GM23338 (cell line): ENCODE measurements around the gene IL36A. TPM values are rescaled to one million over a fixed set of nuclear protein-coding genes. Genes with fewer than 3 reads are reported as not detected.

Experiments
- ATAC-seq: fragments of 200-7000 bp; cut with Tn5 transposase; 3 replicates; pipeline ENCODE4 v1.9.1; 2020
- DNase-seq: peaks from one replicate; pipeline ENCODE4 v3.0.0-alpha.2; 2015; ENCODE audit warnings: low spot score
- H2AFZ ChIP-seq: fragments of 200-600 bp; sonication (generic); 2 replicates; pipeline ENCODE4 v1.8.0; 2016; ENCODE audit warnings: antibody characterized with exemption, mild to moderate bottlenecking, moderate library complexity
- H3F3A ChIP-seq: fragments of 200-600 bp; sonication (generic); replicated peaks from 2 replicates; pipeline ENCODE4 v1.8.0; 2017; ENCODE audit warnings: antibody characterized with exemption, mixed run types, low read depth
- H3K27ac ChIP-seq: fragments of 200-600 bp; sonication (generic); 2 replicates; pipeline ENCODE4 v1.6.1; 2016; ENCODE audit warnings: low read depth
- H3K27me3 ChIP-seq: fragments of 200-600 bp; sonication (generic); 2 replicates; pipeline ENCODE4 v1.8.0; 2016; ENCODE audit warnings: mild to moderate bottlenecking, mixed run types, moderate library complexity; ENCODE audit not compliant: insufficient read depth
- H3K36me3 ChIP-seq: fragments of 200-600 bp; sonication (generic); 2 replicates; pipeline ENCODE4 v1.8.0; 2016; ENCODE audit warnings: mild to moderate bottlenecking; ENCODE audit not compliant: insufficient read depth
- H3K4me1 ChIP-seq: fragments of 200-600 bp; sonication (generic); 2 replicates; pipeline ENCODE4 v1.8.0; 2016; ENCODE audit warnings: mild to moderate bottlenecking, moderate library complexity; ENCODE audit not compliant: insufficient read depth
- H3K4me2 ChIP-seq: fragments of 200-600 bp; sonication (generic); 2 replicates; pipeline ENCODE4 v1.7.1; 2017; ENCODE audit warnings: mixed run types
- H3K4me3 ChIP-seq: fragments of 200-600 bp; sonication (generic); 2 replicates; pipeline ENCODE4 v1.6.1; 2016; ENCODE audit warnings: mixed run types
- H3K79me2 ChIP-seq: fragments of 200-600 bp; sonication (generic); replicated peaks from 2 replicates; pipeline ENCODE4 v1.8.0; 2017; ENCODE audit warnings: mild to moderate bottlenecking; ENCODE audit not compliant: insufficient read depth
- H3K9me2 ChIP-seq: fragments of 200-600 bp; sonication (generic); 2 replicates; pipeline ENCODE4 v1.8.0; 2017; ENCODE audit not compliant: insufficient read depth
- H4K20me1 ChIP-seq: fragments of 200-600 bp; sonication (generic); replicated peaks from 2 replicates; pipeline ENCODE4 v1.8.0; 2017; ENCODE audit warnings: mild to moderate bottlenecking; ENCODE audit not compliant: insufficient read depth
- H3K27ac Mint-ChIP-seq: 2 replicates; pipeline ENCODE4 v1.8.0; 2020; ENCODE audit warnings: inconsistent platforms, mild to moderate bottlenecking, moderate library complexity, mixed read lengths
- H3K27me3 Mint-ChIP-seq: 3 replicates; pipeline ENCODE4 v1.8.0; 2022; ENCODE audit warnings: low read depth, mild to moderate bottlenecking, moderate library complexity, mixed read lengths, inconsistent platforms; ENCODE audit not compliant: insufficient read depth, poor library complexity
- H3K36me3 Mint-ChIP-seq: 3 replicates; pipeline ENCODE4 v1.8.0; 2021; ENCODE audit warnings: low read depth, mild to moderate bottlenecking, inconsistent platforms, moderate library complexity, mixed read lengths
- H3K4me1 Mint-ChIP-seq: 3 replicates; pipeline ENCODE4 v1.8.0; 2020; ENCODE audit warnings: mild to moderate bottlenecking, inconsistent platforms, mixed read lengths
- H3K4me3 Mint-ChIP-seq: 3 replicates; pipeline ENCODE4 v1.8.0; 2021; ENCODE audit warnings: moderate library complexity, mild to moderate bottlenecking, inconsistent platforms, mixed read lengths
- H3K9me3 Mint-ChIP-seq: 3 replicates; pipeline ENCODE4 v1.8.0; 2020; ENCODE audit warnings: moderate library complexity, mild to moderate bottlenecking, inconsistent platforms, mixed read lengths
- CREB1 ChIP-seq: fragments of 250-450 bp; sonication (Bioruptor Pico); IDR thresholded peaks from 2 replicates; pipeline ENCODE4 v1.5.0; 2020; ENCODE audit warnings: low read depth, mild to moderate bottlenecking, moderate library complexity
- EZH2 ChIP-seq: fragments of 200-600 bp; sonication (generic); IDR thresholded peaks from one replicate; pipeline ENCODE4 v1.8.0; 2017; ENCODE audit warnings: antibody characterized with exemption, mild to moderate bottlenecking, low read depth; ENCODE audit not compliant: unreplicated experiment
- NANOG ChIP-seq: IDR thresholded peaks from 2 replicates; pipeline ENCODE4 v1.6.1; 2016; ENCODE audit warnings: antibody characterized with exemption, borderline replicate concordance
- POLR2AphosphoS5 ChIP-seq: IDR thresholded peaks from 2 replicates; pipeline ENCODE4 v1.6.1; 2016; ENCODE audit warnings: antibody characterized with exemption, low read depth
- REST ChIP-seq: IDR thresholded peaks from one replicate; pipeline ENCODE4 v1.6.1; 2018; ENCODE audit warnings: antibody characterized with exemption; ENCODE audit not compliant: unreplicated experiment
- STAT1 ChIP-seq: IDR thresholded peaks from one replicate; pipeline ENCODE4 v1.6.1; 2016; ENCODE audit warnings: antibody characterized with exemption; ENCODE audit not compliant: unreplicated experiment
- ZNF114 ChIP-seq: fragments of 250-450 bp; sonication (Bioruptor Pico); IDR thresholded peaks from 2 replicates; pipeline ENCODE4 v1.5.0; 2020; ENCODE audit warnings: mild to moderate bottlenecking, moderate library complexity
- ZNF331 ChIP-seq: fragments of 250-450 bp; sonication (Bioruptor Pico); IDR thresholded peaks from 2 replicates; pipeline ENCODE4 v1.5.0; 2020; ENCODE audit warnings: low read depth, mild to moderate bottlenecking, moderate library complexity
- polyA plus RNA-seq: library from polyadenylated mRNA; unstranded; fragments of >200 nt; fragmentation: Nextera tagmentation; extraction: Ambion mirVana; gene quantifications from 2 replicates; pipeline ENCODE4 v1.2.1, GENCODE V29; 2016
- total RNA-seq: library from RNA; depleted of rRNA; stranded (reverse); fragments of >200 nt; shearing (Covaris generic); gene quantifications from 2 replicates; pipeline ENCODE4 v1.2.3, GENCODE V29; 2014
- TF ChIP-seq, protein P1 (sequence below), 2 experiments: fragments of 200-600 bp in 1 of 2; sonication (generic) in 1 of 2; conservative IDR thresholded peaks; 2 replicates each; pipeline versions ENCODE4 v1.5.1 to v1.6.1; 2016 to 2017; ENCODE audit warnings: antibody characterized with exemption in 2 of 2, low read depth in 2 of 2, mild to moderate bottlenecking in 2 of 2, moderate library complexity in 1 of 2

IL36A gene
- total and polyA plus RNA-seq, 2 experiments from 2014 or later: not detected

DNA sequence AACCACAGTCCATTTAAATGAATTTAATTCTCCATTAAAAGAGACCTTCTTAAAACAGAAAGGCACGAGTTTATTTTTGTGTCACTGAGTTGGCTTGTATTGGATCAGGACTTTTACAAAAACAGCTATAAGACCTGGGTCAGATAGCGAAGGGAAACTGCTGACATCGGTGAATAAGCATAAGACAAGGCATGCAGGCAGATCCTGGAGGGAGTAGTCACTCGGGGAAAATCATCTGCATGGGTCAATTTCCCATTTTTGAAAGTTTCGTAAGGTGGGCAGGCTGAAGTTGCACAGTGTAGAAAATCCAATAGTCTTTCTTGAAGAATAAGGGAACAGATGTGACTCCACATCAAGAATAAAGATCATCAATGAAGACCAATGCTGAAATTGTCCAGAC is 34.5 kb downstream of the IL36A start:
- no peak for DNase-seq

More for the DNA sequence above, 34.5 kb downstream of the IL36A start:
- Mint-ChIP-seq H3K27ac (no peak overlapping the region), H3K4me3 (no peak overlapping the region), H3K36me3 (no peaks in the 10 kb centered on the region; the same call in 2 of the 3 replicates), H3K27me3 (no peaks in the 10 kb centered on the region), H3K4me1 (no peaks in the 10 kb centered on the region), H3K9me3 (no peaks in the 10 kb centered on the region; the same call in 2 of the 3 replicates)
- Histone ChIP-seq H3K9me2 (no peaks in the 10 kb centered on the region), H3K27me3 (no peaks in the 10 kb centered on the region), H3K4me1 (no peaks in the 10 kb centered on the region), H2AFZ (no peak overlapping the region), H4K20me1 (no peaks in the 10 kb centered on the region), H3K27ac (no peak overlapping the region), H3K4me3 (no peak overlapping the region), H3F3A (no peaks in the 10 kb centered on the region), H3K4me2 (no peak overlapping the region), H3K36me3 (no peaks in the 10 kb centered on the region), H3K79me2 (no peaks in the 10 kb centered on the region)
- no peak for ATAC-seq
- TF ChIP-seq NANOG: no peak
- TF ChIP-seq, protein P1, sequence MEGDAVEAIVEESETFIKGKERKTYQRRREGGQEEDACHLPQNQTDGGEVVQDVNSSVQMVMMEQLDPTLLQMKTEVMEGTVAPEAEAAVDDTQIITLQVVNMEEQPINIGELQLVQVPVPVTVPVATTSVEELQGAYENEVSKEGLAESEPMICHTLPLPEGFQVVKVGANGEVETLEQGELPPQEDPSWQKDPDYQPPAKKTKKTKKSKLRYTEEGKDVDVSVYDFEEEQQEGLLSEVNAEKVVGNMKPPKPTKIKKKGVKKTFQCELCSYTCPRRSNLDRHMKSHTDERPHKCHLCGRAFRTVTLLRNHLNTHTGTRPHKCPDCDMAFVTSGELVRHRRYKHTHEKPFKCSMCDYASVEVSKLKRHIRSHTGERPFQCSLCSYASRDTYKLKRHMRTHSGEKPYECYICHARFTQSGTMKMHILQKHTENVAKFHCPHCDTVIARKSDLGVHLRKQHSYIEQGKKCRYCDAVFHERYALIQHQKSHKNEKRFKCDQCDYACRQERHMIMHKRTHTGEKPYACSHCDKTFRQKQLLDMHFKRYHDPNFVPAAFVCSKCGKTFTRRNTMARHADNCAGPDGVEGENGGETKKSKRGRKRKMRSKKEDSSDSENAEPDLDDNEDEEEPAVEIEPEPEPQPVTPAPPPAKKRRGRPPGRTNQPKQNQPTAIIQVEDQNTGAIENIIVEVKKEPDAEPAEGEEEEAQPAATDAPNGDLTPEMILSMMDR (conservative IDR thresholded peaks at IDR 0.05; ENCODE audit: low read depth in 2 of 2): no peak
- TF ChIP-seq POLR2AphosphoS5: no peak
- no peak for TF ChIP-seq ZNF331 (CRISPR knock-in tag)
- TF ChIP-seq STAT1: no peak
- TF ChIP-seq REST: no peak
- no peak for TF ChIP-seq ZNF114 (CRISPR knock-in tag)
- no peak for TF ChIP-seq EZH2
- TF ChIP-seq CREB1 (CRISPR knock-in tag): no peak
